HUDEP-2 (cell line): ENCODE data around the gene POLR2J.
A peak's percentile ranks its signal among the peaks of the same experiment; 100 is the strongest.
"Not testable (repeated sequence)": the region's sequence is repeated elsewhere in the genome, so short reads cannot be mapped to it uniquely, and the experiment has no call there.

ENCODE experiments used
- DNase-seq, 76 experiments: peaks; one replicate each; lab custom pipeline; 2025; ENCODE audit not compliant: unreplicated experiment in 76 of 76; lab: John Stamatoyannopoulos, UW

The POLR2J gene

GRCh38 chr7:102467581-102468477 lies 10.9 kb downstream of the POLR2J start:
- DNase-seq: no peak

- DNase-seq: no peak
Observed at GRCh38 chr7:102466097-102466496, 12.6 kb downstream of the POLR2J start.

- DNase-seq: peak; percentile 3 to 95 (median 88)
Observed at GRCh38 chr7:102464577-102465280, 14.0 kb downstream of the POLR2J start, which contains the start of the genes ALKBH4 and LRWD1. Gene ALKBH4, minus strand, starts transcription at chr7:102464863. Its CDS starts 27 bp downstream, at chr7:102464836. Gene LRWD1, plus strand, starts transcription at chr7:102464984. Its CDS starts 97 bp downstream, at chr7:102465081.

- peak in 5 of 76 experiments; percentile 3 to 32 (median 30) for DNase-seq
Observed at GRCh38 chr7:102463841-102464576, 14.7 kb downstream of the POLR2J start.

- no peak for DNase-seq
Observed at GRCh38 chr7:102460467-102460866, 18.3 kb downstream of the POLR2J start.

- DNase-seq: no peak
Observed at GRCh38 chr7:102459221-102459844, 19.4 kb downstream of the POLR2J start.

GRCh38 chr7:102457352-102457924 lies 21.3 kb downstream of the POLR2J start:
- no peak for DNase-seq

- no peak for DNase-seq
Observed at GRCh38 chr7:102456327-102456726, 22.4 kb downstream of the POLR2J start.

- no peak for DNase-seq
Observed at GRCh38 chr7:102455596-102455995, 23.1 kb downstream of the POLR2J start.

GRCh38 chr7:102454932-102455331 lies 23.8 kb downstream of the POLR2J start:
- not testable (repeated sequence) for DNase-seq

- no peak for DNase-seq
Observed at GRCh38 chr7:102454468-102454867, 24.3 kb downstream of the POLR2J start.

- DNase-seq: peak in 1 of 76 experiments; percentile 8
Observed at GRCh38 chr7:102453319-102453718, 25.4 kb downstream of the POLR2J start.

GRCh38 chr7:102452451-102452850 lies 26.3 kb downstream of the POLR2J start:
- DNase-seq: no peak

GRCh38 chr7:102451371-102452054 lies 27.2 kb downstream of the POLR2J start:
- DNase-seq: no peak

GRCh38 chr7:102450242-102450641 lies 28.5 kb downstream of the POLR2J start:
- peak in 26 of 76 experiments; percentile 3 to 46 (median 16) for DNase-seq

GRCh38 chr7:102449136-102449535 lies 29.6 kb downstream of the POLR2J start:
- DNase-seq: no peak

GRCh38 chr7:102447311-102447710 lies 31.4 kb downstream of the POLR2J start:
- DNase-seq: no peak

GRCh38 chr7:102446387-102447156 lies 32.1 kb downstream of the POLR2J start:
- no peak for DNase-seq

GRCh38 chr7:102445674-102446071 lies 33.0 kb downstream of the POLR2J start:
- no peak for DNase-seq
